Measurements from ENCODE around the gene CEACAM19. TPM values are rescaled to one million over a fixed set of nuclear protein-coding genes. Genes with fewer than 3 reads are reported as not detected.
A peak's percentile ranks its signal among the peaks of the same experiment; 100 is the strongest.

The CEACAM19 gene
- polyA plus RNA-seq, 3 donors: 7.6 TPM; not detected in 2

GRCh38 chr19:44675521-44675920 lies 4.2 kb downstream of the CEACAM19 start:
- Histone ChIP-seq H3K36me3 (replicated peaks in 1 of 2; ENCODE audit: control insufficient read depth in 1 of 2, insufficient read depth in 2 of 2, low read length in 2 of 2) (no peaks in the 10 kb centered on the region), H3K4me3 (replicated peaks in 1 of 3; ENCODE audit: low read depth in 2 of 3, low read length in 3 of 3) (no peak overlapping the region), H3K27ac (ENCODE audit: low read depth in 1 of 2, low read length in 2 of 2) (no peak overlapping the region), H3K9ac (ENCODE audit: insufficient read depth, low read length, poor library complexity, severe bottlenecking) (no peak overlapping the region), H2AFZ (ENCODE audit: insufficient read depth, low read depth, low read length, poor library complexity, severe bottlenecking) (no peak overlapping the region), H3K27me3 (ENCODE audit: control insufficient read depth in 2 of 2, insufficient read depth in 2 of 2, low read length in 2 of 2) (no peaks in the 10 kb centered on the region), H3K79me2 (ENCODE audit: insufficient read depth, low read length) (no peaks in the 10 kb centered on the region), H4K20me1 (ENCODE audit: insufficient read depth, low read length) (no peaks in the 10 kb centered on the region), H3K9me3 (replicated peaks in 1 of 2; ENCODE audit: control insufficient read depth in 1 of 2, insufficient read depth in 1 of 2, low read length in 2 of 2) (no peaks in the 10 kb centered on the region), H3K4me1 (ENCODE audit: control insufficient read depth in 1 of 2, insufficient read depth in 2 of 2, low read length in 2 of 2) (peaks cover 6 to 13% of the 10 kb centered on the region in 2 donors), H3K4me2 (replicated peaks; ENCODE audit: extremely low read depth, low read length, poor library complexity, severe bottlenecking) (no peak overlapping the region)
- Mint-ChIP-seq H3K36me3 (peaks cover 0 to 3% of the 10 kb centered on the region in 2 donors), H3K27me3 (ENCODE audit: low read depth in 3 of 3) (peaks cover 0 to 8% (median 5%) of the 10 kb centered on the region in 3 donors), H3K27ac (peak overlapping the region in 1 of 7 donors; percentile 66), H3K9me3 (peaks cover 0 to 4% (median 0%) of the 10 kb centered on the region in 7 donors), H3K4me3 (no peak overlapping the region), H3K4me1 (peaks cover 7% of the 10 kb centered on the region)
- intact Hi-C loops (cut with micrococcal nuclease): no loop called here
- 96% methylated on average over 6 of the region's 6 CpGs for WGBS (ENCODE audit: insufficient coverage)
- TF ChIP-seq CTCF (IDR thresholded peaks at IDR 0.05): no peak
- DNase-seq: no peak

GRCh38 chr19:44677019-44677811 lies 5.9 kb downstream of the CEACAM19 start:
- H3K4me3 ChIP-seq (replicated peaks in 1 of 3; ENCODE audit: low read depth in 2 of 3, low read length in 3 of 3): no peak overlapping the region
- no peaks in the 10 kb centered on the region for H3K27me3 ChIP-seq (ENCODE audit: control insufficient read depth in 2 of 2, insufficient read depth in 2 of 2, low read length in 2 of 2)
- no peaks in the 10 kb centered on the region for H3K79me2 ChIP-seq (ENCODE audit: insufficient read depth, low read length)
- H3K9ac ChIP-seq (ENCODE audit: insufficient read depth, low read length, poor library complexity, severe bottlenecking): no peak overlapping the region
- peaks cover 0 to 5% of the 10 kb centered on the region in 2 donors for H3K36me3 Mint-ChIP-seq
- no peak overlapping the region for H2AFZ ChIP-seq (ENCODE audit: insufficient read depth, low read depth, low read length, poor library complexity, severe bottlenecking)
- peaks cover 0 to 2% (median 0%) of the 10 kb centered on the region in 7 donors for H3K9me3 Mint-ChIP-seq
- H3K27ac ChIP-seq (ENCODE audit: low read depth in 1 of 2, low read length in 2 of 2): no peak overlapping the region
- H3K4me1 ChIP-seq (ENCODE audit: control insufficient read depth in 1 of 2, insufficient read depth in 2 of 2, low read length in 2 of 2): peaks cover 6 to 14% of the 10 kb centered on the region in 2 donors
- H3K4me1 Mint-ChIP-seq: peaks cover 10% of the 10 kb centered on the region
- peak overlapping the region in 4 of 7 donors; percentile 26 to 63 (median 47) for H3K27ac Mint-ChIP-seq
- H4K20me1 ChIP-seq (ENCODE audit: insufficient read depth, low read length): no peaks in the 10 kb centered on the region
- H3K36me3 ChIP-seq (replicated peaks in 1 of 2; ENCODE audit: control insufficient read depth in 1 of 2, insufficient read depth in 2 of 2, low read length in 2 of 2): no peaks in the 10 kb centered on the region
- peak overlapping the region in 1 of 2 donors; percentile 21 for H3K4me3 Mint-ChIP-seq
- H3K9me3 ChIP-seq (replicated peaks in 1 of 2; ENCODE audit: control insufficient read depth in 1 of 2, insufficient read depth in 1 of 2, low read length in 2 of 2): no peaks in the 10 kb centered on the region
- TF ChIP-seq CTCF (IDR thresholded peaks at IDR 0.05): no peak
- peak in 1 of 3 donors; percentile 18 for DNase-seq
- H3K4me2 ChIP-seq (replicated peaks; ENCODE audit: extremely low read depth, low read length, poor library complexity, severe bottlenecking): no peak overlapping the region
- intact Hi-C loops (cut with micrococcal nuclease): no loop called here
- peaks cover 0 to 7% (median 6%) of the 10 kb centered on the region in 3 donors for H3K27me3 Mint-ChIP-seq (ENCODE audit: low read depth in 3 of 3)
- WGBS (ENCODE audit: insufficient coverage): 93% methylated on average over 3 of the region's 8 CpGs

Measured in CD14-positive monocyte (primary cell).